ENCODE measurements around the gene FHAD1. TPM values are rescaled to one million over a fixed set of nuclear protein-coding genes. Genes with fewer than 3 reads are reported as not detected.

Gene FHAD1
- total and polyA plus RNA-seq, 10 of the 15 experiments (the other 5 are each of a cell fraction or from before 2014, with no cell fraction given): 0.09 to 1.0 (median 0.32) TPM; not detected in 2

- 56% methylated on average over 6 of the region's 6 CpGs for WGBS (ENCODE audit: insufficient coverage, insufficient replicate concordance, low lambda C conversion rate, missing lambda C conversion rate)
- Histone ChIP-seq H2AFZ (ENCODE audit: control insufficient read depth, low read depth, low read length) (no peak overlapping the region), H3K4me3 (no peak overlapping the region), H3K79me2 (ENCODE audit: control insufficient read depth, insufficient read depth, low read length) (no peaks in the 10 kb centered on the region), H3K9me3 (replicated peaks; ENCODE audit: control insufficient read depth, insufficient read depth, low read length) (no peaks in the 10 kb centered on the region), H3K4me1 (ENCODE audit: control insufficient read depth, insufficient read depth, low read length) (peaks cover 9% of the 10 kb centered on the region), H3K4me2 (ENCODE audit: control insufficient read depth, insufficient read depth) (no peak overlapping the region), H4K20me1 (ENCODE audit: control insufficient read depth, insufficient read depth) (no peaks in the 10 kb centered on the region), H3K9ac (ENCODE audit: control insufficient read depth, insufficient read depth, low read length) (no peak overlapping the region), H3K27me3 (replicated peaks in 1 of 2; ENCODE audit: control insufficient read depth in 2 of 2, insufficient read depth in 2 of 2, low read length in 1 of 2) (no peaks in the 10 kb centered on the region), H3K36me3 (ENCODE audit: control insufficient read depth in 2 of 2, insufficient read depth in 2 of 2, low read length in 1 of 2) (no peaks in the 10 kb centered on the region), H3K27ac (ENCODE audit: control insufficient read depth, insufficient read depth) (no peak overlapping the region)
- ChIA-PET RAD21 (ENCODE audit: unreplicated experiment) (no interaction called here), POLR2A (no interaction called here), SMC1A (ENCODE audit: uncharacterized antibody, unreplicated experiment) (no interaction called here), CTCF (no interaction called here)
- TF ChIP-seq NFYB (IDR thresholded peaks at IDR 0.05; ENCODE audit: insufficient read depth, low read depth, low read length) (no peak), NFIC (IDR thresholded peaks at IDR 0.05; ENCODE audit: low read depth, low read length) (peak; percentile 21; the same call in 1 of the 2 replicates), ZNF207 (IDR thresholded peaks at IDR 0.05; ENCODE audit: borderline replicate concordance) (no peak), SP1 (IDR thresholded peaks at IDR 0.05; ENCODE audit: low read depth, low read length) (no peak), JUNB (IDR thresholded peaks at IDR 0.05) (peak; percentile 51), MEF2A (IDR thresholded peaks at IDR 0.05; ENCODE audit: insufficient read depth, low read depth, low read length) (0 out of 2 replicates have a peak, but pooled peaks have one; percentile 44)
- DNase-seq (ENCODE audit: low read depth, low spot score) (no peak), ATAC-seq (no peak), FAIRE-seq (no peak)
- in situ Hi-C loops (cut with MboI): no loop called here
- intact Hi-C loops (cut with micrococcal nuclease; ENCODE audit: unreplicated experiment): no loop called here
- BruUV-seq (replicated peaks): no TSS peak
Observed at GRCh38 chr1:15354580-15354965, 107.5 kb downstream of the FHAD1 start.

GRCh38 chr1:15355968-15356625 lies 109.1 kb downstream of the FHAD1 start:
- Histone ChIP-seq H4K20me1 (ENCODE audit: control insufficient read depth, insufficient read depth) (no peaks in the 10 kb centered on the region), H3K4me1 (ENCODE audit: control insufficient read depth, insufficient read depth, low read length) (peaks cover 9% of the 10 kb centered on the region), H3K79me2 (ENCODE audit: control insufficient read depth, insufficient read depth, low read length) (no peaks in the 10 kb centered on the region), H3K4me3 (no peak overlapping the region), H2AFZ (ENCODE audit: control insufficient read depth, low read depth, low read length) (no peak overlapping the region), H3K36me3 (ENCODE audit: control insufficient read depth in 2 of 2, insufficient read depth in 2 of 2, low read length in 1 of 2) (no peaks in the 10 kb centered on the region), H3K27me3 (replicated peaks in 1 of 2; ENCODE audit: control insufficient read depth in 2 of 2, insufficient read depth in 2 of 2, low read length in 1 of 2) (no peaks in the 10 kb centered on the region), H3K27ac (ENCODE audit: control insufficient read depth, insufficient read depth) (no peak overlapping the region), H3K9me3 (replicated peaks; ENCODE audit: control insufficient read depth, insufficient read depth, low read length) (no peaks in the 10 kb centered on the region), H3K9ac (ENCODE audit: control insufficient read depth, insufficient read depth, low read length) (no peak overlapping the region), H3K4me2 (ENCODE audit: control insufficient read depth, insufficient read depth) (no peak overlapping the region)
- CTCF ChIA-PET: interaction anchor here (0.5 kb wide), 1 partner anchor 14 kb away, joined by 3 read pairs; no protein-coding TSS in a partner anchor
- intact Hi-C loops (cut with micrococcal nuclease; ENCODE audit: unreplicated experiment) (no loop called here), in situ Hi-C loops (cut with MboI) (no loop called here)
- peak; percentile 56 for FAIRE-seq
- RAD21 ChIA-PET (ENCODE audit: unreplicated experiment): no interaction called here
- BruUV-seq (replicated peaks): no TSS peak
- ATAC-seq: no peak
- SMC1A ChIA-PET (ENCODE audit: uncharacterized antibody, unreplicated experiment): no interaction called here
- WGBS (ENCODE audit: insufficient coverage, insufficient replicate concordance, low lambda C conversion rate, missing lambda C conversion rate): 39% methylated on average over 16 of the region's 16 CpGs
- TF ChIP-seq EED (IDR thresholded peaks at IDR 0.05; ENCODE audit: low read depth) (peak; percentile 62), TCF7 (IDR thresholded peaks at IDR 0.05; ENCODE audit: borderline replicate concordance) (peak; percentile 40; the same call in 1 of the 2 replicates), NR2F1 (conservative IDR thresholded peaks at IDR 0.05) (0 out of 2 replicates have a peak, but pooled peaks have one; percentile 36), ZNF207 (IDR thresholded peaks at IDR 0.05; ENCODE audit: borderline replicate concordance) (no peak), CREM (IDR thresholded peaks at IDR 0.05; ENCODE audit: low read depth) (peak; percentile 26; the same call in 1 of the 2 replicates), NFIC (IDR thresholded peaks at IDR 0.05; ENCODE audit: low read depth, low read length) (no peak), MYC (IDR thresholded peaks at IDR 0.05; ENCODE audit: insufficient read depth, insufficient read length, insufficient replicate concordance, low read length, severe bottlenecking) (no peak)
- TF ChIP-seq, protein P1, sequence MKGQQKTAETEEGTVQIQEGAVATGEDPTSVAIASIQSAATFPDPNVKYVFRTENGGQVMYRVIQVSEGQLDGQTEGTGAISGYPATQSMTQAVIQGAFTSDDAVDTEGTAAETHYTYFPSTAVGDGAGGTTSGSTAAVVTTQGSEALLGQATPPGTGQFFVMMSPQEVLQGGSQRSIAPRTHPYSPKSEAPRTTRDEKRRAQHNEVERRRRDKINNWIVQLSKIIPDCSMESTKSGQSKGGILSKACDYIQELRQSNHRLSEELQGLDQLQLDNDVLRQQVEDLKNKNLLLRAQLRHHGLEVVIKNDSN (IDR thresholded peaks at IDR 0.05; ENCODE audit: borderline replicate concordance, extremely low read length, insufficient read depth, low read depth, low read length): no peak
- POLR2A ChIA-PET: no interaction called here
- no peak for DNase-seq (ENCODE audit: low read depth, low spot score)
